Right lobe of liver (tissue), 4 donors: Measurements from ENCODE around the gene TNFAIP1.

ENCODE experiments used
- CTCF ChIP-seq, 4 donors: fragments of 200-600 bp in 3 of 4; fragments of 450-650 bp in 1 of 4; IDR thresholded peaks; one replicate each; pipeline versions ENCODE4 v1.5.1 to v1.8.0; 2016 to 2022; ENCODE audit warnings: antibody characterized with exemption in 4 of 4, mild to moderate bottlenecking in 2 of 4
- POLR2A ChIP-seq: fragments of 450-650 bp; IDR thresholded peaks from one replicate; pipeline ENCODE4 v1.6.1; 2017; ENCODE audit warnings: antibody characterized with exemption, mild to moderate bottlenecking
- donor health status: DM: no; HTN: no; CAD: no.
- donor health status: DM: no; HTN: no; CAD: no.
- donor health status: DM: no; HTN: yes; CAD: no.

DNA sequence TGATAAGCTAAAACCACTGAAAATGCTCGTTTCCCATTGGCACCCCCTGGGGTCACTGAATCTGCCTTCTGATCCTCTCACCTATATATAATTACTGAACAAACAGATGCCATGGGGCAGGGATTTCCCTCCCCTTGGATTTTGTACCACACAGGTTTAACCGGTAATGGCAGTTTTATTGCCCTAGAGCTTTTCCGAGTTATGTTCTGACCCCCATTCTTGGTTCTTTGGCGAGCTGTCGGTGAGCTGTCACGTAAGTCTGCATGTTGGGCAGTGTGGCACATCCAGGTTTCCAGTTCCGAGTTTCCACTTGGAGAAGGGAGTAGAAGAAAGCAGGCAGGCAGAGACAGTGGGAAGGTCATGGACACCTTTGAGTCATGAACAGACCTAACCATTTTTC, 9.4 kb upstream of the TNFAIP1 start:
- no peak for TF ChIP-seq CTCF (IDR thresholded peaks at IDR 0.05)
- no peak for TF ChIP-seq POLR2A
